Measurements from ENCODE around the gene ARL6IP4.

The ARL6IP4 gene

DNA sequence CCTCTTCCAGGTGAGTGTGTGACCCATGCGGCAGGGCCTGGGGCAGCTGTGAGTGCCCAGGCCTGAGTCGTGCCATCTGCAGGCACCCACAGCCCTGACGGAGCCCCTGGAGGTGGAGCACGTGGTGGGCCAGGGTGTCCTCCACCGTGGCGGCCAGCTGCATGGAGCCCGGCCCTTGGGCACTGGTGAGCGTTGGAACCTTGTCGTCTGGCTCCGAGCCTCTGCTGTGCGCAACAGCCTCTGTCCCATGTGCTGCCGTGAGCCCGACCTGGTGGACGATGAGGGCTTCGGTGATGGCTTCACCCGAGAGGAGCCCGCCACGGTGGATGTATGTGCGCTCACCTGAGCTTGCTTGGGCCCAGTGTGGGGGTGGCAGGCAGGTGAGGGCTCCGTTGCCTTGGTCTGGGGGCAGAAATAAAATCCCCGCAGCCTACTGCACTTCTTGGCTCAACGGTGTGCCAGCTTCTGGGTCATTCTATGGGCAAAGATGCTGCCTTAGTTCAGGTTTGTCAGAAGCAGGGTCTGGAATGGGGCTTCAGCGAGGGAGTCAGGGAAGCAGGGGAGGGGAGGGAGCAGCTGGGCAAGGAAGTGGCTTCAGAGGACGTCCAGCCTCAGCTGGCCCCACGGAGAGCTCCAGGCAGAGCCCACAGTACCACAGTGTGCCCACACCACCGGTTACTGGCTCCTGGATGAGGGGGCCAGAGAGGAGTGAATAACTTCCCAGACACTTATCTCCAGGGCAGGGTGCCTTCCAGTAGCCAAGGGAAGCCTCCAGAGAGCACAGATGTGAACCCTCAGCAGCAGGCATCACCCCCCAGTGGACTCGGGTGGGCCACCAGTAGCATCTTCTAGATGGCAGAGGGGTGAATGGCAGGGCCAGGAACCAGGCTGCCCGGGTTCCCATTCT, 1.2 kb upstream of the ARL6IP4 start:
- no peak for DNase-seq

DNA sequence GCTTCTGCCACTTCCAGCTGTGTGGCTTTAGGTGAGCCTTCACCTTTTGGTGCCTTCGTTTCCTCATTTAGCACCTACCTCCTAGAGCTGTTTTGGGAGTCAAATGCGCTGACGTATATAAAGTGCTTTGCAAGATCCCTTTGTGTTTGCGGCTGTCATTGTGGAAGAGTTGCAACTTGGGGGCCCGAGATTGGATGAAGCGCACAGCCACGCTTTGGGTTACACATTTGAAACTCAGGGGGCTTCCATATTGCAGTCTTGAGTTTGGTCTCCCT, 636 bp upstream of the ARL6IP4 start:
- no peak for DNase-seq

DNA sequence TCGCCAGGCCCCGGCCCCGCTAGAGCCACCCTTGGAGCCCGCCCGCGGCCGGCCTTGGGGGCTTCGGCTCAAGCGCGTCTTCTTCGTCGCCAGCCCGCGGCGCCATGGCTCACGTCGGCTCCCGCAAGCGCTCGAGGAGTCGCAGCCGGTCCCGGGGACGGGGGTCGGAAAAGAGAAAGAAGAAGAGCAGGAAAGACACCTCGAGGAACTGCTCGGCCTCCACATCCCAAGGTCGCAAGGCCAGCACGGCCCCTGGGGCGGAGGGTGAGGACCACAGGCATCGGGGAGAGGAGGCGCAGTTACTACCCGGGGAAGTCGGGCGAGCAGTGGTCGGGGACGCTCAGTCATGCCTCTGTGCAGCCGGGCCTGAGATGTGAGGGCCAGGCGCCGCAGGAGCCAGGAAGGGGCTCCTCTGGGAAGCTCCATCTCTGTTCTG, 573 bp downstream of the ARL6IP4 start:
- DNase-seq, result no peak

DNA sequence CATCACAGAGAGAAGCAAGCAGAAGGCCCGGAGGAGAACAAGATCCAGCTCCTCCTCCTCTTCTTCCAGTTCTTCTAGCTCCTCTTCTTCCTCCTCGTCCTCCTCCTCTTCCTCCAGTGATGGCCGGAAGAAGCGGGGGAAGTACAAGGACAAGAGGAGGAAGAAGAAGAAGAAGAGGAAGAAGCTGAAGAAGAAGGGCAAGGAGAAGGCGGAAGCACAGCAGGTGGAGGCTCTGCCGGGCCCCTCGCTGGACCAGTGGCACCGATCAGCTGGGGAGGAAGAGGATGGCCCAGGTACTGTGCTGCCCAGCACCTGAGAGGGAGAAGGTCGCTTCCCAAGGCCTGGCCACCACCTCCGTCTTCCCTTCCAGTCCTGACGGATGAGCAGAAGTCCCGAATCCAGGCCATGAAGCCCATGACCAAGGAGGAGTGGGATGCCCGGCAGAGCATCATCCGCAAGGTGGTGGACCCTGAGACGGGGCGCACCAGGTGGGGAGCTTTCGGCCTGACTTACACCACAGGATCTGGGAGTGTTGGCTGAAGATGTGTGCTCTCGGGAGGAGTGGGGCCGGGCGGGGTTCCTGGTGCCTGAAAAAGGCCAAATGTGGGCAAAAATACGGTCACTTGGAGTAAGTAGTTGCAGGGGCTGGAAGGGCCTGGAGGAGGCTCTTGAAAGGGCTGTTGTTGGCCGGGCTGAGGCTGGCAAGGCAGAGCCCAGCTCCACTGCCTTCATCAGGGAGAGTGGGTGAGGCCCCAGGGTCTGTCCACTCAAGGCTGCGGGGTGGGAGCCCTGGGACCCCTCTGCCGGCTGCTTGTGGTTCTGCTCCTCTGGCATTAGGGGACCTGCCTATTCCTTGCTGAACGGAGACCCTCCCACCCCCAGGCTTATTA, 1.4 kb downstream of the ARL6IP4 start:
- DNase-seq, result no peak

DNA sequence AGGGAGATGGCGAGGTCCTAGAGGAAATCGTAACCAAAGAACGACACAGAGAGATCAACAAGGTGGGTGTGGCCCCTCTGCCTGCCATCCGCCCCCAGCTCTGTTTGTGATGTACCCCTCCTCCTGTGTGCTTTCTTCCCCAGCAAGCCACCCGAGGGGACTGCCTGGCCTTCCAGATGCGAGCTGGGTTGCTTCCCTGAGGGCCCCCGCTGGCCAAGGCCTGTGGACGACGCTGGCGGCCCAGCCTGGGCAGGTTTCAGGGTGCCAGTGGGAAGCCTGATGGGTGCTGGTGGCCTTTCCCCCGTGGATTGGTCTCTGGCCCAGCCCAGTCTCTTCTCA, 2.0 kb downstream of the ARL6IP4 start:
- no peak for DNase-seq

DNA sequence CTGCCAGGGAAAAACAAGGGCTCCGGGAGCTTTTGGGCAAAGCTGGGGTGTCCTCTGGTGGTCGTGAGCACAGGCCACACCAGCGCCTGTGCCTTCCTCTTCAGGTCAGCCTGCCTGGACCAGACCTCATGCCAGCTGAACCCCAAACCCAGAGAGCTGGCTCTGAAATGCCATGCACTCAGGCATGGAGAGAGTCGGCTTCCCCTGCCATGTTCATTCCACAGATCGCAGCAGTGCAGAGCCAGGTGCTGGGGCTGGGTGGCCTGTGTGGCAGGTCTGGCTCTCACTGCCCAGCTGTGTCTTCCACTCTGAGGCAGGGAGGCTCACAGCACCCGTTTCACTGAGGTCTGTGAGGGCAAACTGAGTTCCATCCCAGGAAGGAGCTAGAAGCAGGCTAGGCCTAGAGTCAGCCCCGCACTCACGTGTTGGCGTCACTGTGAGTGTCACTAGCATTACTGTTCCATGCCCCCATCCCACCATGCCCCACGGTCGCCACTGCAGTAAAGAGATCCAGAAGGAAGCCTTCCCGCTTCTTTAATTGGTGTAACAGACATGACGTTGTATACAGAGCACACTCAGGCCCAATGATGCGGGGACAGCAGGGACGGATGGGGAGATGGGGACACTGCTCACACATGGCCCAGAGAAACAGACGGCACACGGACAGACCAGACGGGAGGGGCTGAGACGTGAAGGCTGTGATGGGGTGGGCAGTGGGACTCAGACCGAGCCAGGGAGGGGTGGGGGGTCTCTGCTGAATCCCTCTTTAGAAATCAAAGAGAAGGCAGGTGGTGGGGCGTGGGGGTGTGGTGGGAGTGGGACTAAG, 2.7 kb downstream of the ARL6IP4 start:
- no peak for DNase-seq

DNA sequence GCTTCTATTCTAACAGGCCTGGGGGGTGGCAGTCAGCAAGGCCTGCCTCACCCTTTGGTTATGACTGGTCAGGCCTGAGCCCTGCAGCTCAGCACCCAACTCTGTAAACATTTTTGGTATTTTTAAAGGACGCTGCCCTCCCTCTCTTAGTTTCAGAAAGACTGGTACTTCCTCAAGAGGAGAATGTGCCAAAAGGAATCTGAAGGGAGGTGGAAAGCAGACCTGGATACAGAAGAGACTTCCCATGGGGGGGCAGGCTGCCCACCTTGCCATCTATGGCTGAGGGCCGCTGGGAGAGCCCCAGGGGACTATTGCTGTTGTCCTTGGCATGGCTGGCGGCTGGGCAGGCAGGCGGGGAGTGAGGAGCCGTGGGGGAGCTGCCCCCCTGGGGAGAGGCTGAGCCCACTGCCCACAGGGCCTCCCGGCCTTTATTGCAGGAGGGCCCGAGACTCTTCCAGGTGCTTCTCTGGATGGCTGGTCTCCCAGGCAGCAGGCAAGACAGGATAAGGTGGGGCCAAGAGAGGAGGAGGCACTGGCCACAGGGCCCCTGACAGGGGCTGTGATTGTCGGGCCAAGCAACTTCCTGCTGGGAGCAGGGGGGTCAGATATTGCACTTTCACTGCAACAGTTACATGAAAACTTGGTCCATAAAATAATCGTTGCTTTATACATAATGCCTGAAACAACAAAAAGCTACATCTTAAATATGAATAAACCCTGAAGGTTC, 3.5 kb downstream of the ARL6IP4 start:
- no peak for DNase-seq

DNA sequence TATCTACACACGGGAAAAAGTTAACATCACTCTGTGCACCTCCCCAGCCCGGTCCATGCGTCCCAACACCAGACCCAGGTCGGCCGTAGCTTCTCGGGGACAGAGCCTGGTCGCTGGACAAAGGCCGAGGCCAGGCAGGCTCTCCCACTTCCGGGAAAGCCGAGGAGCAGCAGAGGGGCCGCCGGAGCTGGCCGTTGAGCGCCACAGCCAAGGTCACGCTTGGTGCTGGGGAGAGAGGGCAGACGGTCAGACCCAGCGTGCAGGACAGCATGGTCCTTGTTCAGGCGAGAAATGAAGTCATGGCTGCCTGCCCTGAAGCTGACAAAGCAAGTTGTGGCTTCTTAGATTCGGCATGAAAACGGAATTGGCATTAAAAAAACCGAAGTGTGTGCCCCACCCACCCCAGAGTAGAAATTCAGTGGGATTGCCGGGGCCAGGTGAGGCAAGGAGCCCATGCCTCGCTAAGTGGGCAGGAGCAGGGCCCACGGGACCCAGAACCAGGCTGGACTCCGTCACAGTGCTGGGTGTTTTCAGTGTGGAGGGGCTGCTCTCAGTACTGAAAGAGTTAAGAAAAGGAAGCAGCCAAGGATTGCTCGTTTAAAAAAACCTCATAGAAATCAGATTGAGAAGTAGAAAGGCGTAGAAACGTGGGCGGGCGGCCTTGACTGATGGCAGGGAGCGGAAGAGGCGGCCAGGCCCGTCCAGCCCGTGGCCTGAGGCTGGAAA, 4.3 kb downstream of the ARL6IP4 start:
- no peak for DNase-seq

DNA sequence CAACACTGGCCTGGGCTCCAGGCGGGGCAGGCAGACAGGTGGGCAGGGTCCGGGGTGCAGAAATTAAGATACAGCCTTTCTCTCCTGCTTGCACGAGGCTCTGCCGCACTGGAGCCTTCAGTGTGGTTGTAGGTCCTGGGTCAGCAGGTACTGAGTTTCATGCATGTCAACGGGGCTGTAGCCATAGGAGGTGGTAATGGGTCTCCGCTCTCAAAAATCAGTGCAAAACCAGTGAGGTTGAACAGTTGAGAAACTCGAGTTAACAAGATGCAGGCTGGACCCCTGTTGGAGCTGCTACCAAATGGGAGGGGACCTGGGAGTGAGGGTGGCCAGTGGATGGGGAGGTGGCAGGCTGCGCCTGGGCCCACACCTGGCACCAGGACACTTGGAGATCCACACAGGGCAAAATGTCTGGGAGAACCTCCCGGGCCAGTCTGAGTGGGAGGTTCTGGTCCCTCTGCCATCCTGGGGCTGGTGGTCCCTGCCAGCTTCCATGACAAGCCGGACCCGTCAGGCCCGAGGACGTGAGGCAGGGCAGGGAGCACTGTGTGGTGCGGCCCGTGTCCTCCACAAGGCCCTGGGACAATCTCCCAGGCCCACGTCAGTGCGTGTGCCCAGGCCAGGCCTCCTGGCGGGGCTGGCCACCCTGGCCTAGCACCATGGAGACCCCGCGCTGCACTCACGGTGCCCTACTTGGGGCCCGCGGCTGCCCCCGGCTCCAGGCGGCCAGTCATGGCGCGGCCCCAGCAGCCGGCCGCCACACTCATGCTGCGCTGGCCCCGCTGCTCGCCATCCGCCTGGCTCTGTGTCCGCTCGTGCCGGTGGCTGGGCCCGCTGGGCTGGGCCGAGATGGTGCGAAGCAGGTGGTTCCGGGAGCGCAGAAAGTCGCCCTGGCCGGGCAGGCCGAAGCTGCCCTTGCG, 5.1 kb downstream of the ARL6IP4 start:
- DNase-seq, result no peak

DNA sequence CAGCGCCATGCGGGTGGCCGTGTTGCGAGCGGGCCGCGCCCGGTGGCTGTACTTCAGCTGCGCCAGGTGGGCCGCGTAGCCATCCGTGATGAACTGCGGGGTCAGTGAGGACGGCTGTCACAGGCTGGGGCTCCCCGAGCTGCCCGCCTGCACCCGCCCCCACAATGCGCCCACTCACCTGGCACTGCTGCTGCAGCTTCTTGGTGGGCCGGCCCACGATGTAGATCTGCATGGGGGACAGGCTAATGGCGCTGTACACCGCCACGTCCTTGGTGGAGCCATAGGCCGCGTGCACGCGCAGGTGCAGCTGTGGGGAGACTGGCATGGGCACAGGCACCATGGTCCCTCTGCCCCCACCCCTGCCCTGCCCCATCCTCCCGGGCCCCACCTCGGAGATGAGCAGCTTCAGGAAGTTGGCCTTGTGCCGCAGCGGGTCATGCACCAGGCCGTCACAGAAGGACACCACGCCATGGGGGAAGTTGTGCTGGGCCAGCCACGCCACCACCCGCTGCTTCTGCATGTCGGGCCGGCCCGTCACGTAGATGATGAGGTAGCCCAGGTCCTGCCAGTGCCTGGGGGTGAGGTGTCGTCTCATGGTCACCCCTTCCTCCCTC, 5.9 kb downstream of the ARL6IP4 start:
- no peak for DNase-seq

DNA sequence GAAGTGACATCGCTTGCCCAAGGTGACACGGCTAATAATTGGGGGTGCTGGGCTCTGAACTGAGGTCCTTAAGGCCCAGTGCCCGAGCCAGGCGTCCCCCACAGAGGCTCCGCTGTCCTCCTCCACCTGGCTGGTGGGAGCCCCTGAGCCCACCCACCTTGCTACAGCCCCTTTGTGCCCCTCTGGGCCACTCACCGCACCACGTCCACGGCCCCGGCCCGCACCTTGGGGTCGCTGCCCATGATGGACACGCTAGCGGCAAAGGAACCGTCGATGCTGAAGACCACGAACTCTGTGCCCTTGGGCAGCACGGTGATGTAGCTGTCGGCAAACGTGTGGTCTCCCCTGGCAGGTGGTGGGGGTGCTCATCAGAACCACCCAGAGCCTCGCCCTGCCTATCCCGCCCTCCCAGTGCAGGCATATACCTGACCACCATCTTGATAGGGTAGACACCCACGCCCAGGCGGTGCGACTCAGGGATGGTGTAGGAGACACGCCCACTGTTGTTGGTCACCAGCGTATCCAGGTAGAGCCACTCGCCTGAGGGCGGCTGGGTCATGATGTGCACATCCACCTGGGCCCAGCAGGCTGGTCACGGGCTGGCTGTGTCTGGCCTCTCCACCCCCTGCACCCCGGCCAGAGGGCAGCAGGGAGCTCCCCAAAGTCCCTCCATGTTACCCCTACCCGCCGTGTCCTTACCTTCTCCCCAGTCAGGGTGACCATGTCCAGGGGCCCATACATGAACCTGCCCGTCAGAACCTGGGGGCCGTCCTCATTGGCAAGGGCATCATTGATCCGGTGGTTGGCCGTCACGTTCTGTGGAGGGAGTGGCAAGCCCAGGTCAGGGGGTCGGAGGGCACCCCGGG, 6.8 kb downstream of the ARL6IP4 start:
- no peak for DNase-seq

DNA sequence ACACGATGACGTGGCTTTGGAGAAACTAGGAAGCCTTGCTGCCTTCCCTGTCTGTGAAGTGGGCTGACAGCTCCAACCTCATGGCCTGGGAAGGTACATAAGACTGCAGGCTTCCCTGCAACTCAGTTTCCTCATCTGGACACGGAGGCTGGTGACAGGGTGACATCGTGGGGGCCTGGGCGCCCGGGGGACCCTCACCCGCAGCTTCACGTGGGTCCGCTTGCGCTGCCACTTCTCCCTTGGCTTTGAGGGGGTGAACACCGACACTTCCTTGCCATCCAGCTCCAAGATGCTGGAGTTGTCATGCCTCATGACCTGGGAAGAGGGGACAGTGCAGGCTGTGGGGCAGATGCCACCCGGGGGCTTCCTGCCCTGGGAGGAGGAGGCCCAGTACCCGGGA, 7.6 kb downstream of the ARL6IP4 start:
- no peak for DNase-seq

DNA sequence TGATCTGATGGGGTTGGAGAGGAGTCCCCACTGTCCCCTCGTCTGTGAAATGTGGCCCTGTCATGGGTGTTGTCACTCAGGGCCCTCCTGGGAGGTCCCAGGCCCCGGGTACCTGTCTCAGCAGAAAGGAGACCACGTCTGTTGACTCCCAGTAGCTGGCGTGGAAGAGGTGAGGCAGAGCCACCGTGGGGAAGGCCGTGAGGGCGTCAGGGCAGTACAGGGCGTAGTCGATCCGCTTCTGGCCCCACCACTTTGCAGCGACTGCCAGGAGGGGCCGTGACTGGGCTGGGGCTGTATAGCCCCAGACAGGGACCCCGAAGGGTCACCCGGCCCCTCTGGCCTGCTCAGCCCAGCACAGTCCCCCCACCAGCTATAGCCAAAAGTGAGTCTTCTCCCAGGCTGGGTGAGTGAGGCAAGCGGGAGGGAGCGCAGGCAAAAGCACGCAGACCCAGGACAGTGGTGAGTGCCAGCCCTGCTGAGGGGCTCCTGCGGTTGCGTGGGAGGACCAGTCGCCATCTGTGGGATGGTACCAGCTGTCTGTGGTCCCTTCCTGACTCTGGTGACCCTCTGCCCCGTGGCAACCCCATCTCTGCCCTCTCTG, 8.2 kb downstream of the ARL6IP4 start:
- no peak for DNase-seq

DNA sequence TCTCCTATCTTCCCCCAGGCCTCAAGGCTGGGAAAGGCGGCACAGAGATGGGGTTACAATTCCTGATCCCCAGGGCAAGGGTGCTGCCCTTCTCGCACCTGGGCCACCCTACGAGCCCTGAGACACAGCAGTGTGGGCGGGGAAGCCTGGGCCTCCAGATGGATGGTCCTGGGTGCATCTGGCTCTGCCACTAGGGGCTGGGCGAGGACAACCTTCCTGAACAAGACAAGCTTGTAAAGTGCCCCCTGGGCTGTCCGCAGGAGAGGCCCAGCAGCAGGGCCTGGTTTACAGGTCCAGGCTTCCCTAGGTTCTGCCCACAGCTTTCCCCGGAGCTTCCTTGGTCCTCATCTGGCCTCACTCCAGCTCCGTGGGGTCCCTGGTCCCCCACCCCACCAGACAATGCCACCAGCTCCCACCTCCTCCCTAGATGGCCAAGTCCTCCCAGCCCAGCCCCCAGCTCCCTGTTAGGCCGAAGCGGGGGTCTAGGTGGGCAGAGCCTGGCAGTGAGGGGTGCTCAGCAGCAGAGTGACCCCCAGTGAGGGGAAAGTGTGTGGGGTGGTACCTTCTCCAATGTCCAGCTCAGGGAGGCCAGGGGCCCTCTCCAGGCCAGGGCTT, 8.9 kb downstream of the ARL6IP4 start:
- DNase-seq, result no peak

DNA sequence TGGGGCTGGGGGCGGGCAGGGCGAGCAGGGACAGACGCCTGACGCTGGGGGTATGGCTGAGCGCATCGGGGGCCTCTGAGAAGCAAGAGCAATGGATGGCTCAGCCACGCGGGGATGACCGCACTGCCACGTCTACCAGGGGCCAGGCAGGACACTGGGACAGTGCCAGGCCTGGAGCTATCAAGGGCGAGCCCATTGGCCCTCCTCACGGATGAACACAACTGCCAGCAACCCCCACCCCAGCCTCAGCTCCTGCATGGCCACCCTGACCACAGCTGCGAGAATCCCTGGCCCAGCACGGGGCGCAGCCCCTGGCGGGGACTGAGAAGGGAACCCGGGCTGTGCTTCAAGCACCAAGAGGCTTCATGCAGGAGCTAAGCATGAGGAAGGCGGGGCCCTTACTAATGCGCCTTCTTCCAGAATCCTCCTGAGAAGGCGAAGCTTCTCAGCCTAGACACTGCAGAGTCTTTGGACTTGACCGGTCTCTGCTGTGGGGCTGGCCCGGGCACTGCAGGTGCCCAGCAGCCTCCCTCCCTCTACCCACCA, 9.5 kb downstream of the ARL6IP4 start:
- no peak for DNase-seq

DNA sequence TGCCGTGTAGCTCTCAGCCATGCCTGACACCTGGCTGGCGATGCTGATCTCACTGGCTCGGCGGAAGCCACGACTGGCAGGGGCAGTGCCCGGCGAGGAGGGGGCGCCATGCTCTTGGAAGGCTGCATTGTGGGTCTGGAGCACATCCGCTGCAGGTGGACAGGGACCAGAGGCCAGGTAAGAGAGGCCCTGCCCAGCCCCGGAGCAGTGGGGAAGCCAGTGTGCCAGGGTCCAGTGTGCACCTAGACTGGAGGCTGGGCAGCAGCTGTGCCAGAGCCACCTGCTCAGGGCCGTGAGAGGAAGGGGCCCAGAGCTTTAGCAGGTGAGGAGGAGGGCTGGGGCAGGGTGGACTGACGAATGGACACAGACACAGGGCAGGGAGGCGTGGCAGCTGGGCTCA, 10.1 kb downstream of the ARL6IP4 start:
- no peak for DNase-seq

DNA sequence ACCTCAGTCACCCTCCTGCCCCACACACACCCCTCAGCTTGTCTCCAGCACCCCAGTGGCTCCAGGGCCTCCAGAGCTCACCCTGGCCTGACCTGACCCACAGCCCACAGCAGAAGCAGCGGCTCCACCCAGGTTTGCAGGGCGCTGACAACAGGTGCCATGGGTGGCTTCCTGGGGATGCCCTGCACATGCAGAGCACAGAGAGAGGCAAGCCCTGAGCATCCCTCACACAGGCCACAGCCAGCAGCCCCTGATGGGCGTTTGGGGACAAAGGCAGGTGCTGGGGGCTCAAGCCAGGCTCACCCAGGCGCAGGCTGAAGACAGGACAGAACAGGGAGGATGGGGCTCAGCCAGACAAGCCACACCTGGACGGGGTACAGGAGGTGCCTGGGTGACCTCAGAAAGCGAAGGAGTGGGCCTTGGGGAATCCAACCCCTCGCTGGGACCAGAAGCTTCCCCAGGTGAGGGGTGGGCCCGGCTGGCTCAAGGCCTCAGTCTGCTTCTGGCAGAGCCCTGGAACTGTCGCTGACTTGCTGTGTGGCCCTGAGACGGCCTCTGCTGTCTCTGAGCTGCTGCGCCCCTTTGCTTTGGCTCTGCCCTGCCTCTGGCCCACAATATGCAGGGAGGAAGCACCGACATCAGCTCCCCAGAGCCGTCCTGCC, 10.6 kb downstream of the ARL6IP4 start:
- no peak for DNase-seq

Measured in activated CD4-positive, alpha-beta T cell treated with anti-CD3 and anti-CD28 coated beads for 1 hour (primary cell).